ENCODE data around the gene UROC1.

- TF ChIP-seq CTCF (conservative IDR thresholded peaks at IDR 0.05 in 1 of 2, IDR thresholded peaks at IDR 0.05 in 1 of 2; ENCODE audit: extremely low read depth in 1 of 2, insufficient read depth in 1 of 2, low read depth in 1 of 2, low read length in 2 of 2) (no peak), EZH2 (IDR thresholded peaks at IDR 0.05; ENCODE audit: borderline replicate concordance, low read length) (no peak)
Measured at GRCh38 chr3:126469479-126469878, 48.1 kb downstream of the UROC1 start.
